GM12872 (cell line): ENCODE results near the gene LRMDA.

Source experiments
- TF ChIP-seq, protein P1 (sequence below): IDR thresholded peaks from 3 replicates; pipeline ENCODE4 v1.5.1; 2011; ENCODE audit warnings: low read depth, mild to moderate bottlenecking, low read length, moderate library complexity; ENCODE audit not compliant: insufficient read depth

Gene LRMDA

DNA sequence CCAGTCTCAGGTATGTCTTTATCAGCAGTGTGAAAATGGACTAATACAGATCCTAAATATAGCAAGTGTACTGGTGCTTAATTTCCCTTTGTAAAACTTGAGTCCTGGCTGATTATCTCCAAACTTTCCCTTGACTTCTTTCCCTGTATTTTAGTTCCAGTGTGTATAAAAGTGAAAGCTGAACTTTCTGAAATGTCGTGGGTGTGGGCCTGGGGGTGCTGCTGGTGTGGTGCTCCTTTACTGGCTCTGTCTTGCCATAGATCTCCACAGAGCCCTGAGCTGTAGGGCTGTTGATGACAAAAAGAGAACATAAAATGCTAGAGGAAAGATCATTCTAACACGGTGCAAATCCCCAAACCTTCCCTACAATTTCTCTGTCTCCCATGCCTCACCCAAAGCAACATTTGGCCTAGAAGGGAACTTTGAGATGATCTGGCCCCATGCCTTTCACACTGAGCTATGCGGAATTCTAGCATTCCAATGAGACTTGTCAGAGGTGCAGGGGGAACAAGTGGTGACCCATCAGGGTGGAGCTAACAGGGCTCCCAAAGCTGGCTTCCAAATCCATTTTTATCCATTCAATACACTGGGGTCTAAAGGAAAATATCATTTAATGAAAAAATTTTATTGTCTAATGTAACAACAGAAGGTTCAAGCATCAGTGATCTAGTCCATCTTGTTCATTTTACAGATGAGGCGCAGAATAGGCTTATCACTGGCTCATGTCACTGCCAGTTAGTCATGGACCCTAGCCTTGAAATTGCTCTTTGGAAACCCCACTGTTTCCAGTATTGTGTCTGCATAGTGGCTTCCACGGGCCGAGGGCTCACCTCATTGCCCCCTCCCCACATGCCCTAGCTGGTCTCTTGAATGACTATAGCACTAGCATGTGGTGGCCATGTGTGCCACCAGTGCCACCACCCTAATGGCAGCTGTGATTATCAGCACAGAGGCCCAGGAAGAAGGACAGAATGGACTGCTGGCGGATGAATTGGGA, 1000.9 kb downstream of the LRMDA start:
- TF ChIP-seq, protein P1, sequence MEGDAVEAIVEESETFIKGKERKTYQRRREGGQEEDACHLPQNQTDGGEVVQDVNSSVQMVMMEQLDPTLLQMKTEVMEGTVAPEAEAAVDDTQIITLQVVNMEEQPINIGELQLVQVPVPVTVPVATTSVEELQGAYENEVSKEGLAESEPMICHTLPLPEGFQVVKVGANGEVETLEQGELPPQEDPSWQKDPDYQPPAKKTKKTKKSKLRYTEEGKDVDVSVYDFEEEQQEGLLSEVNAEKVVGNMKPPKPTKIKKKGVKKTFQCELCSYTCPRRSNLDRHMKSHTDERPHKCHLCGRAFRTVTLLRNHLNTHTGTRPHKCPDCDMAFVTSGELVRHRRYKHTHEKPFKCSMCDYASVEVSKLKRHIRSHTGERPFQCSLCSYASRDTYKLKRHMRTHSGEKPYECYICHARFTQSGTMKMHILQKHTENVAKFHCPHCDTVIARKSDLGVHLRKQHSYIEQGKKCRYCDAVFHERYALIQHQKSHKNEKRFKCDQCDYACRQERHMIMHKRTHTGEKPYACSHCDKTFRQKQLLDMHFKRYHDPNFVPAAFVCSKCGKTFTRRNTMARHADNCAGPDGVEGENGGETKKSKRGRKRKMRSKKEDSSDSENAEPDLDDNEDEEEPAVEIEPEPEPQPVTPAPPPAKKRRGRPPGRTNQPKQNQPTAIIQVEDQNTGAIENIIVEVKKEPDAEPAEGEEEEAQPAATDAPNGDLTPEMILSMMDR = no peak

DNA sequence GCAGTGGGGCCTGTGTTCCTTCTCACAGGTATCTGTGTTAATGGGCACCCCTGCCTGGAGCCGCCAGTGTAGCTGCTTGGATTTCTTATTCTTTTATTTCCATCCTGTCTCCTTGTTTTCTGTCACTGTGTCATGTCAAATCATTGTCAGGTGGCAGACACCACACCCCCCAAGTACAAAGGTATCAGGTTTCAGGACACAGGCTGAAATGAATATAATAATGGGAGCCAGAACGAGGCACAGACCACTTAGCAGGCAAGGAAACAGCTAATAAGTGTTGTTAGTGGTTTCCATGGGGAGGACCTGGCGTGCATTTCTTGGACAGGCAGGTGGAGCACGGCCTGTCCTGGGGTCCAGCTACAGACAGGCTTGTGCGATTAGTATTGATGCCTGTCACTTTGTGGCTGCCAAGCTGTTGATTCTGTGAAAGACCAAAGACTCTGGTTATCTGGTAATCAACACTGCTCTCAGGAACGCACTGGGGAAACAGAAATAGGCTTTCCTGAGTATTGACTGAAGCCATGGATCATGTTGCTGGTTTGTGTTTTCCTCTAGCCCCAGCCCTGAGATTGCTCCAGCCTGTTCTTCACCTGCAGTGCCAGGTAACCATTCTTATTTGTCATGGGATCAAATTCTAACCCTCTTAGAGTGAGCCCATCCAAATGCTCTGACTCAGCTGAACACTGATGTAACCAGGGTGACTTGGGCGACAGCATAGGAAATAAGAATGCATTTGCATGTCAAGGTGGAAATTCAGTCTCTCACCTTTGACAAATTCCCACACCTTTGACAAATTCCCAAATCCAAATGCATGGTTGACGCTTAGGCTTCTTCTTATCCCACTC, 1002.0 kb downstream of the LRMDA start:
- TF ChIP-seq, protein P1 = no peak

DNA sequence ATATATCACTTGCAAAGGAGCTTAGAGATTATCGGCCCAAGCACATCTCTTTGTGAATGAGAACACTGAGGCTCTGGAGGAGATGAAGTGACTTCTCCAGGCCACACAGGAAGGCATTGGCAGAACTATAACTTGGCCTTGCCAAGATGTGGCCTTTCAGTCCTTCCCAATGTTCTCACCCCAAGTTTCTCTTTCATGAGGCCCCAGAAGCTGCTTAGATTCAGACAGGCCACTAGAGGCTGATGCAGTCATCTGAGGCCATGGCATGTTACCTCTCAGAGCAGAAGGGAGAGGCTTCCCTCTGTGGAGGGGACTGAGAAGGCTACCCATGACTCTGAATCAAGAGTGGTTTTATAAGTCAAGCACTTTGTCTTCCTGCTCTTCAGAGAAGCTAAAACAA, 1003.7 kb downstream of the LRMDA start:
- TF ChIP-seq, protein P1 = no peak

DNA sequence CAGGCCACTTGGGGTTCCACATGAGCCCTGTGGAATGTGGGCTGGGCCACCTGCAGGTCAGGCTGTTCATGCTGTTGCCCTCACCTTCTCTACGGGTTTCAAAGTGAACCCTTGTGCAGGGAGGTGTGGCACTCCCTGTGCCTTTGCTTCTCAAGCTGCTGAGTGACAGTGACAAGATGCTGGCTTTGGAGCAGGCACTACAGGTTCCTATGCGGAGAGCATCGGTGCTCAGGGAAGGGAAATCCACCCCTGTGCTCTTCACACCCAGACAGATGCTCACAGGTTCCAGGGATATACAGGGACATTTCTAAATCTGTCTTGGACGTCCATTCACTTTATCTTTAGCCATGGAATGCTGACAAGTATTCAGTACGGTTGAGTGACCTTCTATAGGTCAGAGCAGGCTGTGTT, 1005.0 kb downstream of the LRMDA start:
- TF ChIP-seq, protein P1 = no peak

DNA sequence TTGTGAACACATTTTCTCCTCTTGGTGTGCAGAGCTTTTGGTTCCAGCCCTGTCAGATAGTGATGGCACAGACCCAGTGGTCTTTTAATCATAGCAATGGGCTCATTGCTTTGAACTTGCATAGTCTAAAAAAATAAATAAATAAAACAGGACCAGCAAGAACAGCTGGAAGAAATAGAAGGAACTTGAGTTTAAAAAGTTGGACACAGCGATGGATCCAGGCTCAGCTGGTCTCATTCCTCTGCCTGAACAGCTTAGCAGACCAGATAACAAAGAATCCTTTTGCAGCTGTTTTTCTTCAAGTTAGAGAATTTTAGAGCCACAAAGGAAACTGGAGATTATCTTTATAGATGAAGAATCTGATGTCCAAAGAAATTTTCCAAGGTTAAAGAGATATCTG, 1005.6 kb downstream of the LRMDA start:
- TF ChIP-seq, protein P1 = no peak

DNA sequence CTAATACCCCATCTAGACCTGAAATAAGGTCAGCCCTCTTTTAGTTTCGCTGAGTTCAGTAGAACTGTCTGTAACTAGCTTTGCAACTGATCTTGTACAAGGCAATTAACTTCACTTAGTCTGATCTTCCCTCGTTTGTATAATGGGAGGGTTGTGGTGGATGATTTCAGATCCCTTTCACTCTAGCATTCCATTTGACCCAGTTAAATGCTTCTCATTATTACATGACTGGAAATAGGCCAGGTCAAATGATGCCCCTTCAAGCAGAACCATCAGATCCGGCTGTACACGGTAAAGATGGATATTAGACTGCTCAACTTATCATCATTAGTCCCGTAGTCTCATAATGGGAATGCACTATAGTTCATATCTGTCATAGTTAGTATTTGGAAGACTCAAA, 1009.0 kb downstream of the LRMDA start:
- TF ChIP-seq, protein P1 = no peak

DNA sequence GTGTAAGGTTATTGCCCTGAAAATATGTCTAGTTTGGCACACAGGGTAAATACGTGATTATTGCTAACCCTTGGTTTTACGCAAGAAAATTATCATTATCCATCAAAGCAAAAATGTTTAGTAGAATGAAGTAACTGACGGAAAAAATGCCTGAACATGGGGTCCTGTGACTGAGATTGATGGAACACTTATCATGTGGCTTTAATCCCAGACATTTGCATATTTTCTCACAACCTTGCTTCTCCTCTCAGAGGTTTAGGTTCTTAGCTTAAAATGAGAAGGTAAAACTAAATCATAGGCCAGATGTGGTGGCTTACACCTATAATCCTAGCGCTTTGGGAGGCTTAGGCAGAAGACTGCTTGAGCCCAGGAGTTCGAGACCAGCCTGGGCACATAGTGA, 1010.7 kb downstream of the LRMDA start:
- TF ChIP-seq, protein P1 = no peak
